Subcutaneous abdominal adipose tissue (tissue), 5 donors: ENCODE results near the gene DSG4.

Experiments
- H3K27ac ChIP-seq: one replicate; pipeline ENCODE4 v1.7.0; 2013; ENCODE audit warnings: low read depth, mild to moderate bottlenecking, inconsistent platforms, low read length, moderate library complexity
- H3K27me3 ChIP-seq, 5 donors: one replicate each; pipeline ENCODE4 v1.7.0; 2013; ENCODE audit warnings: low read length in 5 of 5, inconsistent platforms in 1 of 5; ENCODE audit not compliant: control insufficient read depth in 5 of 5, insufficient read depth in 4 of 5
- H3K36me3 ChIP-seq, 5 donors: one replicate each; pipeline ENCODE4 v1.7.0; 2013; ENCODE audit warnings: low read length in 5 of 5; ENCODE audit not compliant: control insufficient read depth in 5 of 5, insufficient read depth in 5 of 5
- H3K4me1 ChIP-seq, 5 donors: one replicate each; pipeline ENCODE4 v1.7.0; 2013; ENCODE audit warnings: low read length in 5 of 5, mild to moderate bottlenecking in 3 of 5, moderate library complexity in 1 of 5; ENCODE audit not compliant: control insufficient read depth in 5 of 5, insufficient read depth in 5 of 5
- H3K4me3 ChIP-seq, 5 donors: one replicate each; pipeline ENCODE4 v1.7.0; 2013; ENCODE audit warnings: low read length in 5 of 5, low read depth in 1 of 5
- H3K9ac ChIP-seq, 5 donors: one replicate each; pipeline ENCODE4 v1.7.0; 2013; ENCODE audit warnings: low read length in 5 of 5, mild to moderate bottlenecking in 4 of 5, moderate library complexity in 3 of 5
- H3K9me3 ChIP-seq, 5 donors: one replicate each; pipeline ENCODE4 v1.7.0; 2013; ENCODE audit warnings: low read length in 5 of 5; ENCODE audit not compliant: control insufficient read depth in 5 of 5
- donor health status: healthy.
- donor health status: healthy.
- donor health status: healthy.
- donor health status: healthy.
- donor health status: healthy.

The DSG4 gene

DNA sequence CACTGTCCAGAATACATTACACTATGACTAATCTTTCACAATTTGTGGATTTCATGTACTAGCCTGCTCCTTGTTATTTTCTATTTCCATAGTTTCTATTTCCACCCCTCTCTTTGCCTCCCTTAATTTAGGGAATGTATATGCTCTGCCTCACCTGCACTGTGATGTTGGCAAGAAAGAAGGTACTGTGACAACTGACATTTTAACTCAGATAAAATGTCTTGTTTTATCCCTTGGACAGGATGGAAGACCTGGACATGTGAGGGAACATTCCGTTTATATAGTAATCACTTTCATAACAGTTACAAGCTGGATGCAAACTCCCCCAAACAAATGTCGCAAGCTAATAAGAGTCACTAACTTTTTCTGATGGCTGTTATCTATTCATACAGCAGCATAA lies 49.4 kb downstream of the DSG4 start:
- H3K9me3 ChIP-seq = peaks cover 0 to 2% (median 0%) of the 10 kb centered on the region in 5 donors
- no peak overlapping the region for H3K9ac ChIP-seq
- H3K36me3 ChIP-seq = no peaks in the 10 kb centered on the region
- H3K27ac ChIP-seq = no peak overlapping the region
- H3K4me3 ChIP-seq = no peak overlapping the region
- peaks cover 0 to 5% (median 0%) of the 10 kb centered on the region in 5 donors for H3K4me1 ChIP-seq
- peaks cover 0 to 2% (median 0%) of the 10 kb centered on the region in 5 donors for H3K27me3 ChIP-seq

DNA sequence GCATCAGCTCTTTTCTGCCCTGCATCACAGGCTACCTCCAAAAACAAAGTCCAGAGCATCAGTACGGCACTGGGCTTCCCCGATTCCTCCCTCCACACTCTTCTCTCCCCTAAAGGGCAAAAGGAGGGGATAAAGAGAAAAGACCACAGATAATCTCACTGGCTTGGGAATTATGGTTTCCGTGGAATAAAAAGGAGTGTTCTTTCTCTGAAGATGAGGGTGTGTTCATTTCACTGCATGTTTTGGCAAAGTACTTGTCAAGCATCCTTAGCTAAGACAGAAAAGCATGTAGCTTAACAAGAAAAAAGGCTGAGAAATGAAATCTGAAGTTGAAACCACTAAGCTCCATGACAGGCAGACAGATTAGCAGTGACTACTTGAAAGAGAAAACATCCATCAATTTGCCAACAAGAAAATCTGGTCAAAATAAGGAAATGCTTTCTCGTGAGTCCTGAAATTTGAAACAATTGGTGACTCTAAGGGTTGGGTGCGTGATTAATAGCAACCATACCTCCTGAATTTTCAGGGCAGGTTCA lies 50.4 kb downstream of the DSG4 start:
- Histone ChIP-seq H3K36me3 (no peaks in the 10 kb centered on the region), H3K9me3 (peaks cover 0 to 2% (median 0%) of the 10 kb centered on the region in 5 donors), H3K9ac (no peak overlapping the region), H3K27ac (no peak overlapping the region), H3K4me3 (no peak overlapping the region), H3K4me1 (peaks cover 0 to 5% (median 0%) of the 10 kb centered on the region in 5 donors), H3K27me3 (peaks cover 0 to 2% (median 0%) of the 10 kb centered on the region in 5 donors)

DNA sequence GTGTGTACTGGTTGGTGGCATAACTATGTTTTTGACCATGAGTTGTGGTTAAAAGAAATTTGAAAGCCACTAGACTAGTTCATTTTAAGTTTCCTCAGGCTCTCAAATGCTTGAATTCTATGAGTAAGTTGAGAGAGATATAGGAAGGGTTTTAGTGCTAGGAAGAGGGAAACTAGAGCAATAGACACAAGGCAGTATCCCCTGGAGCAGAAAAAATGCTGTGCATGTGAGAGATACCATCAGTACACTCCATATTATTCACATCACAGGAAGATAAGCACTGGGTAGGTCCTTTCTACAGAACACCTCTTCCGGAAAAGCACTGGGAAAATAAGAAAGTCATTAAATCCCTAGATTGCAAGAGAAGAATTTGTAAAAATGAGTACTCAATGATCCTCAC lies 51.6 kb downstream of the DSG4 start:
- H3K27me3 ChIP-seq = peaks cover 0 to 2% (median 0%) of the 10 kb centered on the region in 5 donors
- H3K4me3 ChIP-seq = no peak overlapping the region
- no peaks in the 10 kb centered on the region for H3K36me3 ChIP-seq
- H3K9ac ChIP-seq = no peak overlapping the region
- peaks cover 0 to 5% (median 0%) of the 10 kb centered on the region in 5 donors for H3K4me1 ChIP-seq
- H3K27ac ChIP-seq = no peak overlapping the region
- peaks cover 0 to 2% (median 0%) of the 10 kb centered on the region in 5 donors for H3K9me3 ChIP-seq

DNA sequence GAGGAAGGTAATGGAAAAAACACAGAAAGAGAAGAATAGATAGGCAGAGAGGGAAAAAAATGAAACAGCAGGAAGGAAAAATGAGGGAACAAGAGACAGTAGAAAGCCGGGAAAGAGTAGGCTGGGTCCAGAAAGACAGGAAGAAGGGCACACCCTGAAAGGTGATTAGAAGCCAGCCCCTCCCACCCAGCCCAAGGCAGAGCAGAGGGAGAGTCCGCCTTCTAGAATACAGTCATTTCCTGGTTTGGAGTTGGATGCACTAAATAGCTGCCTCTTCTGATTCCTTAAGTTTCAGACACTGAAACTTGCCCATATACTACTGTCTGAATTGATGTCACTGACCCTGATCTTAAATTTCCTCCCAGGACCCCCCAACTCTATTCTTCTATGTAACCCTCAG lies 53.0 kb downstream of the DSG4 start:
- no peak overlapping the region for H3K4me3 ChIP-seq
- no peak overlapping the region for H3K9ac ChIP-seq
- no peak overlapping the region for H3K27ac ChIP-seq
- peaks cover 0 to 2% (median 0%) of the 10 kb centered on the region in 5 donors for H3K27me3 ChIP-seq
- H3K4me1 ChIP-seq = peaks cover 0 to 5% (median 0%) of the 10 kb centered on the region in 5 donors
- H3K9me3 ChIP-seq = peaks cover 0 to 2% (median 0%) of the 10 kb centered on the region in 5 donors
- no peaks in the 10 kb centered on the region for H3K36me3 ChIP-seq

DNA sequence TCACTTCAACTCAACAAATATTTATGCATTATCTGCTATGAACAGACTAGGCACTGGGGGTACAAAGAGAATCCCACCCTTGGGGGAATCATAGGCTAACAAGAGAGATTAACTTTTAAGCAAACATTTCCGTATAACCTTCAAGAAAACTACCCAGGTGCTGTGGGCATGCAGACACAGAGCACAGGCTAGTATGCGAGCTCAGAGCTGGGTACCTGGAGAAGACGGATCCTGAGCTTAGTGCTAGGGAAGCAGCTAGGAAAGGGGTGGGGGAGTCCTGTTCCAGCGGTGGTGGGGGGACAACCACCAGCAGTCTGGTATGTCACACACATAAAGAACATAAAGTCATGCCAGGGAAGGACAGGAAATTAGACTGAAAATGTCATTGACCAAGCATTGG lies 53.5 kb downstream of the DSG4 start:
- no peak overlapping the region for H3K27ac ChIP-seq
- H3K4me3 ChIP-seq = no peak overlapping the region
- H3K27me3 ChIP-seq = peaks cover 0 to 2% (median 0%) of the 10 kb centered on the region in 5 donors
- no peaks in the 10 kb centered on the region for H3K36me3 ChIP-seq
- peaks cover 0 to 2% (median 0%) of the 10 kb centered on the region in 5 donors for H3K9me3 ChIP-seq
- peaks cover 0 to 5% (median 0%) of the 10 kb centered on the region in 5 donors for H3K4me1 ChIP-seq
- H3K9ac ChIP-seq = no peak overlapping the region

DNA sequence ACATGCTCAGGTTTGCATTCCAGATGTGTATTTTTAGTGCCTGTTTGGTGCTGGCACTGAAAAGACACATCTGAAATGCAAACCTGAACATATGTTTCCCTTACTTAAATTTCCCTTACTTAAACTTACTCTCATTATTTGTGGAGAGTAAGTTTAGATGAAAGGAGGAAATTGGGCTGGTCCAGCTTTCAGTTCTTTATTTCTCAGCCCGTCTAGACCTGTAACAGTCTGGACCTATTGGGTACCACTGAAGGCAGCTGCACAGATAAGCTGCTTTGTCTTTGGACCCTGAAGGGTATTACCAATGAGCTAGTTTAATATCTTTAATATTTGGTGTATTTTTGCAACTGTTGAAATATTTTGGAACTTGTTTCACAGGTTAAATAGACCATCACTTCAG lies 54.0 kb downstream of the DSG4 start:
- H3K9ac ChIP-seq = no peak overlapping the region
- H3K27ac ChIP-seq = no peak overlapping the region
- peaks cover 0 to 2% (median 0%) of the 10 kb centered on the region in 5 donors for H3K9me3 ChIP-seq
- no peak overlapping the region for H3K4me3 ChIP-seq
- peaks cover 0 to 5% (median 0%) of the 10 kb centered on the region in 5 donors for H3K4me1 ChIP-seq
- no peaks in the 10 kb centered on the region for H3K36me3 ChIP-seq
- peaks cover 0 to 2% (median 0%) of the 10 kb centered on the region in 5 donors for H3K27me3 ChIP-seq

DNA sequence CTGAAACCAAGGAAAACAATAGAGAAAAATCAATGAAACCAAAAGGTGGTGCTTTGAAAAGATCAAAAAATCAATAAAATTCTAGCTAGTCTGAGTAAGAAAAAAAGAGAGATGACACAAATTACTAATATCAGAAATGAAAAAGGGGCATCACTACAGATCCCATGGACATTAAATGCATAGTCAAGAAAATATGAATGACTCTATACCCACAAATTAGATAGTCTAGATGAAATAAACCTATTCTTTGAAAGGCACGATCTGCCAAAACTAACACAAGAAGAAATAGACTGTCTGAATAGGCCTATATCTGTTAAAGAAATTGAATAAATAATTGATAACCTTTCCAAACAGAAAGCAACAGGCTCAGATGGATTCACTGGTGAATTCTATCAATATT lies 55.7 kb downstream of the DSG4 start:
- Histone ChIP-seq H3K27ac (no peak overlapping the region), H3K27me3 (peaks cover 0 to 2% (median 0%) of the 10 kb centered on the region in 5 donors), H3K9ac (no peak overlapping the region), H3K9me3 (peaks cover 0 to 2% (median 0%) of the 10 kb centered on the region in 5 donors), H3K4me3 (no peak overlapping the region), H3K4me1 (peaks cover 0 to 5% (median 0%) of the 10 kb centered on the region in 5 donors), H3K36me3 (no peaks in the 10 kb centered on the region)

DNA sequence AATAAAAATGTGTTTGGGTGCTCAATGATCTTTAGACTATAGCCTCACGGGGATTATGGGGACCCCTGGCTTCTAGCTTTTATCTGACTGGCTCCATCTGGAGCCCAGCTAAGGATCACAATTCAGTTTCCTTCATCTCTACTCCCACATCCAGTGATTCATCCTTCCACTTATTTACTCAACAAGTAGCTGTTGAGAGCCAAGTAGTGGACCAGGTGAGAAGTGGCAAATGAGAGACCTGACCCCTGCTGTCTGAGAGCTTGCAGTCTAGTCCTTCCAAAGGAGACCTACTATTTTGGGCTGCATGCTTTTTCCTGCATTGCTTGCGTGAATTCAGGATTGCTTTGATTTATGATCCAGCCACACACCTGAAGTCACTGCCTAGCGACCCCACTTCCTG lies 60.2 kb downstream of the DSG4 start:
- Histone ChIP-seq H3K9ac (no peak overlapping the region), H3K27me3 (no peaks in the 10 kb centered on the region), H3K9me3 (peaks cover 0 to 2% (median 0%) of the 10 kb centered on the region in 5 donors), H3K4me3 (no peak overlapping the region), H3K27ac (no peak overlapping the region), H3K36me3 (no peaks in the 10 kb centered on the region), H3K4me1 (no peaks in the 10 kb centered on the region)

DNA sequence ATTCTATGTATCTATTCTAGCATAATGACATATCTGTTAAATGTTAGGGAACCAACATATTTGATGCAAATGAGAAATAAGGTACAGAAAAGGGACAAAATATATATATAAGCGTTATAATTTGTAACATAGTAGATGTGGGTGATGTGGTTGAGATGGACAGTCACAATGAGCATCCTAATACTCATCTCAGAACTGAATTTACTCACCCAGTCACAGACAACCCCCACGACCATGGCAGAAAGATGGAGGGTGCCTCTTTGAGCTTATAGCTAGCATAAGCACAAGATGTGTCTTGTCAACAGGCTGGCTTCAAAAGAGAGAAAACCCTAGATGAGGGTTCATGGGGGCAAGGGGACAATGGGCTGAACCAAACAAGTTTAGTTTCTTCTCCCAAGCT lies 61.8 kb downstream of the DSG4 start:
- Histone ChIP-seq H3K27ac (no peak overlapping the region), H3K27me3 (no peaks in the 10 kb centered on the region), H3K36me3 (no peaks in the 10 kb centered on the region)

DNA sequence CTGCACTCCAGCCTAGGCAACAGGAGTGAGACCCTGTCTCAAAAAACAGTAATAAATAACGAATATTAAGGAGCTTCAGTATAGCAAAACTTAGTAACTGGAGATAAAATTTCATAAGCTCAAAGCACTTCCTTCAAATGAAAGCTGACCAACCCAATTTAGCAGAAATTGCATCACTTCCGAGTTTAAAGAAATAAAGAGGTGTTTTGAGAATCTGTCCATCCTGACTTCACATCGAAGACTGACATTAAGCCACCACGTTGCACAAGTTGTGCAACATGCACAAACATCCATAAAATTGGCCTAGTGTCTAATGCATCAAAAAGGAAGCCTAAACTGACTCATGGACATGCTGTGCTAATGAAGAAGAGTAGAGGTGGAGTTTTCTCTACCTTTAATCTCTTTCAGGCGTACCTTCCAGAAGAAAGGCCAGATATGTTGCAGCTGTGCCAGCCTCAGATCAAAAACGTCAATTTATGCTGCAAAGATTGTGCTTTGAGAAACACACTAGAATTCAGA lies 63.3 kb downstream of the DSG4 start:
- Histone ChIP-seq H3K4me3 (no peak overlapping the region), H3K27ac (no peak overlapping the region), H3K9me3 (no peaks in the 10 kb centered on the region), H3K9ac (no peak overlapping the region), H3K4me1 (no peaks in the 10 kb centered on the region), H3K36me3 (no peaks in the 10 kb centered on the region), H3K27me3 (no peaks in the 10 kb centered on the region)

More for the DNA sequence above, 61.8 kb downstream of the DSG4 start:
- Histone ChIP-seq H3K9ac (no peak overlapping the region), H3K4me3 (no peak overlapping the region), H3K9me3 (no peaks in the 10 kb centered on the region), H3K4me1 (no peaks in the 10 kb centered on the region)
